IMR-90 (cell line): ENCODE results near the gene NDUFA6. TPM values are rescaled to one million over a fixed set of nuclear protein-coding genes. Genes with fewer than 3 reads are reported as not detected.

Experiments used
- ATAC-seq: fragments of 200-7000 bp; cut with Tn5 transposase; 2 replicates; pipeline ENCODE4 v1.9.1; 2020; ENCODE audit warnings: low read depth, mild to moderate bottlenecking, moderate library complexity
- BruUV-seq: library from RNA; stranded (reverse); fragments of 400-500 nt; replicated peaks from 2 replicates; lab custom pipeline; 2021; lab: Mats Ljungman, UMichigan
- CTCF ChIA-PET: fragments of 300-600 bp; formaldehyde crosslinking; extraction: SDS; loops from one replicate; lab custom pipeline; 2021; ENCODE audit warnings: antibody characterized with exemption; lab: Yijun Ruan, JAX
- POLR2A ChIA-PET: fragments of 300-600 bp; sonication (Branson Sonifier 250); formaldehyde crosslinking; loops from one replicate; lab custom pipeline; 2022; ENCODE audit warnings: antibody characterized with exemption; ENCODE audit not compliant: unreplicated experiment; lab: Charles Lee
- DNase-seq: peaks from one replicate; pipeline ENCODE4 v3.0.0; 2013
- H2AFZ ChIP-seq: replicated peaks from 2 replicates; pipeline ENCODE3; 2013; ENCODE audit warnings: low read length, mild to moderate bottlenecking; ENCODE audit not compliant: poor library complexity
- H2AK5ac ChIP-seq: 2 replicates; pipeline ENCODE4 v1.6.1; 2013; ENCODE audit warnings: low read depth, low read length, inconsistent platforms
- H2AK9ac ChIP-seq: replicated peaks from 2 replicates; pipeline ENCODE3; 2013; ENCODE audit warnings: mild to moderate bottlenecking, low read depth, low read length, moderate library complexity; ENCODE audit not compliant: poor library complexity
- H2BK120ac ChIP-seq: 2 replicates; pipeline ENCODE4 v1.6.1; 2013; ENCODE audit warnings: low read depth, low read length, inconsistent platforms
- H2BK15ac ChIP-seq: 3 replicates; pipeline ENCODE4 v1.6.1; 2013; ENCODE audit warnings: low read depth, low read length, inconsistent platforms
- H2BK20ac ChIP-seq: 2 replicates; pipeline ENCODE4 v1.6.1; 2013; ENCODE audit warnings: low read depth, mild to moderate bottlenecking, inconsistent platforms, low read length, moderate library complexity
- H2BK5ac ChIP-seq: 2 replicates; pipeline ENCODE4 v1.6.1; 2013; ENCODE audit warnings: mild to moderate bottlenecking, low read depth, low read length, inconsistent platforms; ENCODE audit not compliant: poor library complexity, severe bottlenecking
- H3K14ac ChIP-seq: replicated peaks from 2 replicates; pipeline ENCODE4 v1.6.1; 2013; ENCODE audit warnings: low read depth, low read length, inconsistent platforms
- H3K18ac ChIP-seq: 2 replicates; pipeline ENCODE4 v1.6.1; 2013; ENCODE audit warnings: low read depth, low read length, control low read depth
- H3K23ac ChIP-seq: 2 replicates; pipeline ENCODE4 v1.6.1; 2013; ENCODE audit warnings: low read depth, low read length, inconsistent platforms
- H3K27ac ChIP-seq: 2 replicates; pipeline ENCODE4 v1.5.1; 2013; ENCODE audit warnings: mild to moderate bottlenecking, control low read depth, low read length; ENCODE audit not compliant: insufficient read depth
- H3K27me3 ChIP-seq: 2 replicates; pipeline ENCODE4 v1.6.1; 2013; ENCODE audit warnings: low read length; ENCODE audit not compliant: control insufficient read depth, insufficient read depth
- H3K36me3 ChIP-seq: 2 replicates; pipeline ENCODE4 v1.6.1; 2013; ENCODE audit warnings: low read length, mixed read lengths; ENCODE audit not compliant: control insufficient read depth, insufficient read depth
- H3K4ac ChIP-seq: 2 replicates; pipeline ENCODE4 v1.6.1; 2013; ENCODE audit warnings: low read depth, low read length, inconsistent platforms
- H3K4me1 ChIP-seq: 2 replicates; pipeline ENCODE4 v1.6.1; 2013; ENCODE audit warnings: low read length, mixed read lengths; ENCODE audit not compliant: control insufficient read depth, insufficient read depth
- H3K4me2 ChIP-seq: 2 replicates; pipeline ENCODE4 v1.6.1; 2013; ENCODE audit warnings: low read depth, mild to moderate bottlenecking, control low read depth, low read length, moderate library complexity
- H3K4me3 ChIP-seq: 2 replicates; pipeline ENCODE4 v1.5.1; 2013; ENCODE audit warnings: low read depth, mild to moderate bottlenecking, control low read depth, low read length, moderate library complexity; ENCODE audit not compliant: insufficient read depth
- H3K56ac ChIP-seq: 2 replicates; pipeline ENCODE4 v1.6.1; 2013; ENCODE audit warnings: low read length, inconsistent platforms; ENCODE audit not compliant: insufficient read depth; ENCODE audit errors: extremely low read depth
- H3K79me1 ChIP-seq, 2 experiments: 2 replicates each; pipeline ENCODE4 v1.6.1; 2013; ENCODE audit warnings: low read length in 2 of 2, inconsistent platforms in 1 of 2, low read depth in 1 of 2
- H3K9ac ChIP-seq: 2 replicates; pipeline ENCODE4 v1.6.1; 2013; ENCODE audit warnings: low read depth, low read length, control low read depth
- H3K9me1 ChIP-seq: 2 replicates; pipeline ENCODE4 v1.6.1; 2013; ENCODE audit warnings: low read length, inconsistent platforms; ENCODE audit not compliant: insufficient read depth
- H3K9me3 ChIP-seq: 2 replicates; pipeline ENCODE4 v1.6.1; 2013; ENCODE audit warnings: low read length; ENCODE audit not compliant: control insufficient read depth, insufficient read depth
- H4K20me1 ChIP-seq: 2 replicates; pipeline ENCODE4 v1.6.1; 2013; ENCODE audit warnings: low read length, inconsistent platforms; ENCODE audit not compliant: insufficient read depth
- H4K5ac ChIP-seq: 2 replicates; pipeline ENCODE4 v1.6.1; 2013; ENCODE audit warnings: mild to moderate bottlenecking, low read depth, low read length, control low read depth
- H4K8ac ChIP-seq, 2 experiments: 2 replicates each; pipeline ENCODE4 v1.6.1; 2013; ENCODE audit warnings: low read depth in 2 of 2, low read length in 2 of 2, control low read depth in 1 of 2, inconsistent platforms in 1 of 2
- H4K91ac ChIP-seq: 2 replicates; pipeline ENCODE4 v1.6.1; 2013; ENCODE audit warnings: low read depth, low read length, inconsistent platforms; ENCODE audit not compliant: insufficient read depth
- BHLHE40 ChIP-seq: fragments of 150-350 bp; IDR thresholded peaks from 2 replicates; pipeline ENCODE4 v1.6.1; 2016; ENCODE audit warnings: mild to moderate bottlenecking, low read depth, low read length
- RFX5 ChIP-seq: IDR thresholded peaks from 2 replicates; pipeline ENCODE4 v1.8.0; 2012; ENCODE audit warnings: low read depth, mild to moderate bottlenecking, low read length, moderate library complexity
- WGBS, 2 experiments: methylation state at CpG; one replicate each; pipeline versions ENCODE4 v1.1.5 to v1.1.7; 2013; ENCODE audit warnings: missing lambda C conversion rate in 2 of 2; ENCODE audit not compliant: insufficient read length in 1 of 2; ENCODE audit errors: extremely low coverage in 2 of 2; 5-methylcytosine and 5-hydroxymethylcytosine counted together
- dilution Hi-C: fragments of 300-500 bp; cut with HindIII; formaldehyde crosslinking; loops from one replicate; pipeline ENCODE4 v1.14.3; 2018; ENCODE audit warnings: low sequenced_read_pairs; ENCODE audit not compliant: unreplicated experiment
- in situ Hi-C: fragments of 300-500 bp; cut with MboI; formaldehyde crosslinking; loops from 3 replicates; pipeline ENCODE4 v1.14.3; 2019; ENCODE audit warnings: low sequenced_read_pairs, inconsistent platforms, mixed read lengths
- intact Hi-C: fragments of 100-400 bp; cut with micrococcal nuclease; formaldehyde crosslinking; loops from 2 replicates; pipeline ENCODE4 v1.10.0; 2022
- polyA plus RNA-seq, 3 experiments: library from polyadenylated mRNA; depleted of rRNA; stranded (reverse); fragments of >200 nt; gene quantifications; 2 replicates each; pipeline ENCODE4 v1.2.3, GENCODE V29; 2012; ENCODE audit warnings: low replicate concordance in 1 of 3
- total RNA-seq: library from RNA; depleted of rRNA; stranded (reverse); fragments of >200 nt; gene quantifications from 2 replicates; pipeline ENCODE4 v1.2.3, GENCODE V29; 2012

Gene NDUFA6
- total and polyA plus RNA-seq, 2 of the 4 experiments (the other 2 are of a cell fraction), result 48.8 to 89.0 TPM

- ATAC-seq (no peak), DNase-seq (no peak)
- Histone ChIP-seq H3K4me3 (no peak overlapping the region), H3K4me2 (no peak overlapping the region), H2BK5ac (no peak overlapping the region), H3K9me1 (0 out of 2 replicates have a peak, but pooled peaks cover 5% of the 10 kb centered on the region), H3K56ac (no peak overlapping the region), H2BK120ac (no peak overlapping the region), H3K18ac (no peak overlapping the region), H2BK15ac (no peak overlapping the region), H3K14ac (no peak overlapping the region), H4K8ac (no peak overlapping the region), H3K27me3 (no peaks in the 10 kb centered on the region), H2AK9ac (peak overlapping the region; percentile 74), H3K36me3 (peaks cover 16% of the 10 kb centered on the region), H3K9ac (no peak overlapping the region), H2AFZ (no peak overlapping the region), H4K91ac (no peak overlapping the region), H4K20me1 (0 out of 2 replicates have a peak, but pooled peaks cover 4% of the 10 kb centered on the region), H3K79me1 (peaks cover 0 to 32% of the 10 kb centered on the region in 2 experiments; a peak in 3 of 4 replicates), H3K9me3 (no peaks in the 10 kb centered on the region), H2BK20ac (no peak overlapping the region), H3K4me1 (peaks cover 3% of the 10 kb centered on the region), H3K23ac (no peak overlapping the region), H2AK5ac (no peak overlapping the region), H3K27ac (no peak overlapping the region), H3K4ac (no peak overlapping the region), H4K5ac (no peak overlapping the region)
- intact Hi-C loops, result no loop called here
- no TSS peak for BruUV-seq
- no CpG with 5 or more reads among the region's 4 CpGs for WGBS, 2 experiments
- in situ Hi-C loops, result no loop called here
- ChIA-PET POLR2A (no interaction called here), CTCF (no interaction called here)
- dilution Hi-C loops, result no loop called here
- TF ChIP-seq BHLHE40, result no peak
- no peak for TF ChIP-seq RFX5
These were observed 22.3 kb downstream of the NDUFA6 start for GRCh38 chr22:42068291-42068690.
